Measurements from ENCODE around the gene HES1.

- TF ChIP-seq FOXP2 (optimal IDR thresholded peaks at IDR 0.05; ENCODE audit: control extremely low read depth, extremely low read length, insufficient read depth) (no peak), POLR2AphosphoS5 (IDR thresholded peaks at IDR 0.05; ENCODE audit: borderline replicate concordance, low read depth, low read length) (peak; percentile 62), EZH2 (IDR thresholded peaks at IDR 0.05) (no peak)
These were observed 6.4 kb downstream of the HES1 start for GRCh38 chr3:194142156-194142910.

Data from SK-N-MC (cell line).